Right renal pelvis (tissue), 4 donors: ENCODE results near the gene WWC2. TPM values are rescaled to one million over a fixed set of nuclear protein-coding genes. Genes with fewer than 3 reads are reported as not detected.

Experiments
- DNase-seq, 4 donors: peaks; one replicate each; pipeline ENCODE4 v3.0.0-alpha.2; 2013; ENCODE audit warnings: low read depth in 4 of 4, low spot score in 3 of 4, missing footprints in 1 of 4
- polyA plus RNA-seq, 4 donors: library from polyadenylated mRNA; unstranded; fragments of 120-200 nt; gene quantifications; one replicate each; pipeline ENCODE4 v1.2.1, GENCODE V29; 2013; ENCODE audit not compliant: insufficient read length in 4 of 4

Gene WWC2
- polyA plus RNA-seq, 4 donors: 55.5 to 72.1 (median 56.4) TPM

- DNase-seq: no peak
These were observed 187.7 kb downstream of the WWC2 start for GRCh38 chr4:183286590-183287308.

- DNase-seq: no peak
These were observed 188.2 kb downstream of the WWC2 start for GRCh38 chr4:183287309-183287659.

- no peak for DNase-seq
These were observed 188.6 kb downstream of the WWC2 start for GRCh38 chr4:183287677-183288076.

- DNase-seq: no peak
These were observed 189.9 kb downstream of the WWC2 start for GRCh38 chr4:183288955-183289354.

GRCh38 chr4:183289688-183290087 lies 190.6 kb downstream of the WWC2 start:
- DNase-seq: no peak

GRCh38 chr4:183291070-183291469 lies 192.0 kb downstream of the WWC2 start:
- DNase-seq: no peak

- no peak for DNase-seq
These were observed 196.7 kb downstream of the WWC2 start for GRCh38 chr4:183295711-183296110.

- no peak for DNase-seq
These were observed 198.6 kb downstream of the WWC2 start for GRCh38 chr4:183297675-183298074.

- no peak for DNase-seq
These were observed 200.4 kb downstream of the WWC2 start for GRCh38 chr4:183299464-183299863.

GRCh38 chr4:183300070-183300469 lies 201.0 kb downstream of the WWC2 start:
- DNase-seq: no peak

GRCh38 chr4:183300655-183301054 lies 201.6 kb downstream of the WWC2 start:
- DNase-seq: no peak

GRCh38 chr4:183303301-183303700 lies 204.2 kb downstream of the WWC2 start:
- DNase-seq: no peak

- no peak for DNase-seq
These were observed 205.0 kb downstream of the WWC2 start for GRCh38 chr4:183304067-183304466.

- DNase-seq: no peak
These were observed 205.5 kb downstream of the WWC2 start for GRCh38 chr4:183304538-183304937.

GRCh38 chr4:183306811-183307210 lies 207.8 kb downstream of the WWC2 start:
- no peak for DNase-seq

- DNase-seq: no peak
These were observed 213.8 kb downstream of the WWC2 start for GRCh38 chr4:183312841-183313240.

GRCh38 chr4:183314336-183314735 lies 215.3 kb downstream of the WWC2 start:
- no peak for DNase-seq

- DNase-seq: no peak
These were observed 215.7 kb downstream of the WWC2 start for GRCh38 chr4:183314806-183315205.

GRCh38 chr4:183318656-183319055 lies 219.6 kb downstream of the WWC2 start:
- DNase-seq: no peak

GRCh38 chr4:183320211-183321059 lies 221.4 kb downstream of the WWC2 start, which contains the start of gene CLDN22:
CLDN22 (minus strand) TSS chr4:183320276; CDS start chr4:183320218, 58 bp downstream.
- DNase-seq: no peak

- no peak for DNase-seq
These were observed 222.0 kb downstream of the WWC2 start for GRCh38 chr4:183321079-183321478.

GRCh38 chr4:183321516-183321915 lies 222.5 kb downstream of the WWC2 start:
- no peak for DNase-seq
